Neutrophil (primary cell): ENCODE data around the gene THAP3.
"Not testable (repeated sequence)": the region's sequence is repeated elsewhere in the genome, so short reads cannot be mapped to it uniquely, and the experiment has no call there.

Source experiments
- H3K27ac ChIP-seq: fragments of 200-600 bp; sonication (generic); 2 replicates; pipeline ENCODE4 v1.5.1; 2016; ENCODE audit warnings: mild to moderate bottlenecking, moderate library complexity
- H3K27me3 ChIP-seq: fragments of 200-600 bp; sonication (generic); 2 replicates; pipeline ENCODE4 v1.6.0; 2016; ENCODE audit warnings: mild to moderate bottlenecking
- H3K36me3 ChIP-seq: fragments of 200-600 bp; sonication (generic); 2 replicates; pipeline ENCODE4 v1.5.1; 2017
- H3K4me1 ChIP-seq, 2 experiments: fragments of 200-600 bp in 1 of 2; sonication (generic) in 1 of 2; 1 replicate in 1 of 2; 2 replicates in 1 of 2; pipeline versions ENCODE4 v1.5.1 to v1.6.1; 2013 to 2016; ENCODE audit warnings: low read depth in 1 of 2, low read length in 1 of 2, mild to moderate bottlenecking in 1 of 2, moderate library complexity in 1 of 2; ENCODE audit not compliant: control insufficient read depth in 1 of 2, insufficient read depth in 1 of 2
- H3K4me3 ChIP-seq, 2 experiments: fragments of 200-600 bp in 1 of 2; sonication (generic) in 1 of 2; 1 replicate in 1 of 2; 2 replicates in 1 of 2; pipeline ENCODE4 v1.5.1; 2013 to 2016; ENCODE audit warnings: low read depth in 1 of 2, low read length in 1 of 2, mild to moderate bottlenecking in 1 of 2, moderate library complexity in 1 of 2
- H3K9me3 ChIP-seq: fragments of 200-600 bp; sonication (generic); 2 replicates; pipeline ENCODE4 v1.5.1; 2016
- CTCF ChIP-seq: fragments of 200-600 bp; sonication (generic); IDR thresholded peaks from 2 replicates; pipeline ENCODE4 v1.5.1; 2016; ENCODE audit warnings: antibody characterized with exemption

THAP3 gene

GRCh38 chr1:6652986-6653385, 28.3 kb downstream of the THAP3 start:
- peaks cover 5% of the 10 kb centered on the region for H3K36me3 ChIP-seq
- peaks cover 9 to 11% of the 10 kb centered on the region in 2 experiments for H3K4me1 ChIP-seq
- H3K9me3 ChIP-seq: no peaks in the 10 kb centered on the region
- H3K27me3 ChIP-seq: no peaks in the 10 kb centered on the region
- no peak for TF ChIP-seq CTCF
- H3K27ac ChIP-seq: no peak overlapping the region
- H3K4me3 ChIP-seq: no peak overlapping the region

GRCh38 chr1:6653436-6654290, 29.0 kb downstream of the THAP3 start:
- Histone ChIP-seq H3K9me3 (no peaks in the 10 kb centered on the region), H3K4me1 (peaks cover 9 to 11% of the 10 kb centered on the region in 2 experiments), H3K4me3 (no peak overlapping the region), H3K36me3 (peaks cover 5% of the 10 kb centered on the region), H3K27ac (no peak overlapping the region), H3K27me3 (no peaks in the 10 kb centered on the region)
- TF ChIP-seq CTCF: no peak

DNA sequence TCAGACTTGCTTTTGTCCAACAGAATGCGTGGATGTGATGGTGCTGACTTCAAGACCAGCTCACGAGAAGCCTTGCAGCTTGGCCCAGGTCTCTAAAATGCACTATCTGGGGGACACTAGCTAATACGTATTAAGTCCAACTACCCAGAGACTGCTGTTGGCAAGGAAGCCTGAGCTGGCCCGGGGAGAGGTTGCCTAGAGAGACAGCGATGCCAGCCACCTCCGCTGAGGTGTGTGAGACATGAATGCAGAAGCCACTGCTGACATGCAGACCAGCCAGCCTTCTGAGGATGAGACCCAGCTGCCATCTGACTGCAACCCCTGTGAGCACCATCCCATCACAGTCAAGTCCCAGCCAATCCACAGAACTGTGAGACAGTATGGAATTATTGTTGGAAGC, 32.5 kb downstream of the THAP3 start:
- Histone ChIP-seq H3K27me3 (no peaks in the 10 kb centered on the region), H3K36me3 (no peaks in the 10 kb centered on the region), H3K4me1 (peaks cover 9 to 11% of the 10 kb centered on the region in 2 experiments), H3K27ac (no peak overlapping the region), H3K4me3 (no peak overlapping the region), H3K9me3 (no peaks in the 10 kb centered on the region)
- no peak for TF ChIP-seq CTCF

DNA sequence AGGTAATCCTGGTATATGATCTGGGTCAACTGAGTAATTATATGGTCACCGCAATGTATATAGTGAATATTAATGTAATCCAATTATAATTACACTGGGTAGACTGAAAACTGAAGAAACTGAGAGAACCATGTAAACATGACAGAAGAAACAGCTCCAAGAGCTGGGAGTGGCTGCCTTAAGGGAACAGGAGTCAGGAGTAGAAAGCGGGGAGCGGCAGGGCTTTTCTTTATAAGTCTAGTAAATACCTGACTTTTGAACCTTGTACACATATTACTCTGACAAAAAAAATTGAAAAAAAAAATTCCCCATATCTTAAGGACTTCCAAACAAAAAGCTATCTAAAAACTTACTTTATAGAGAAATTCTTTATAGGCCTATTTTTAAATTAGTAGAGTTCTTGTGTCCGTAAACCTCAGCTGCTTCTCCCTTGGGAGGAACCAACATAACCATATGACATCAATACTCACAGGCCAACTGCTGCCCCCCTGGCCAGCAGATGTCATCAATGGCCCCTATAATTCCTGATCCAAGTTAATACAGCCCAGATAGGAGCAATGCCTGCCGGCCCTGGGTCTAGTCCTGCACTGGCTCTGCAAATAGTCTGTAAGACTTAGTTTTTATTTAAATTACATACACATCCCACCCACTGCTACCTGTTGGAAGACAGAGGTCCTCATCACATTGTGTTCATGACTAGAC, 33.8 kb downstream of the THAP3 start:
- Histone ChIP-seq H3K27me3 (no peaks in the 10 kb centered on the region), H3K27ac (no peak overlapping the region), H3K4me1 (peaks cover 1% of the 10 kb centered on the region in 2 experiments), H3K36me3 (no peaks in the 10 kb centered on the region), H3K4me3 (no peak overlapping the region), H3K9me3 (no peaks in the 10 kb centered on the region)
- no peak for TF ChIP-seq CTCF

GRCh38 chr1:6660415-6661049, 35.9 kb downstream of the THAP3 start:
- Histone ChIP-seq H3K27ac (no peak overlapping the region), H3K9me3 (no peaks in the 10 kb centered on the region), H3K4me3 (no peak overlapping the region), H3K4me1 (no peaks in the 10 kb centered on the region), H3K27me3 (no peaks in the 10 kb centered on the region), H3K36me3 (peaks cover 5% of the 10 kb centered on the region)
- no peak for TF ChIP-seq CTCF

- H3K36me3 ChIP-seq: peaks cover 21% of the 10 kb centered on the region
- not testable (repeated sequence) for H3K4me3 ChIP-seq, H3K27ac ChIP-seq, H3K4me1 ChIP-seq, H3K27me3 ChIP-seq, H3K9me3 ChIP-seq
Measured at GRCh38 chr1:6662468-6662867, 37.8 kb downstream of the THAP3 start.
